GM21786 (cell line): ENCODE results near the gene ACTL10.
A peak's percentile ranks its signal among the peaks of the same experiment; 100 is the strongest.

Experiments
- ATAC-seq: cut with Tn5 transposase; IDR thresholded peaks from one replicate; pipeline ENCODE4 v1.9.1; 2021; ENCODE audit not compliant: unreplicated experiment

Gene ACTL10

GRCh38 chr20:33676652-33677645 is 10.2 kb downstream of the ACTL10 start:
- no peak for ATAC-seq

GRCh38 chr20:33677991-33678702 is 11.4 kb downstream of the ACTL10 start:
- no peak for ATAC-seq

GRCh38 chr20:33679758-33680485 is 13.2 kb downstream of the ACTL10 start:
- peak; percentile 47 for ATAC-seq

- ATAC-seq: no peak
These were observed 13.9 kb downstream of the ACTL10 start for GRCh38 chr20:33680686-33681085.

GRCh38 chr20:33681288-33681687 is 14.5 kb downstream of the ACTL10 start:
- no peak for ATAC-seq

GRCh38 chr20:33681728-33682353 is 15.1 kb downstream of the ACTL10 start:
- ATAC-seq: no peak

GRCh38 chr20:33684533-33685327 is 18.0 kb downstream of the ACTL10 start:
- no peak for ATAC-seq

- peak; percentile 33 for ATAC-seq
These were observed 18.8 kb downstream of the ACTL10 start for GRCh38 chr20:33685328-33686099.

GRCh38 chr20:33686100-33686983 is 19.6 kb downstream of the ACTL10 start, which contains the start of gene E2F1:
Gene E2F1 (minus strand): TSS chr20:33686385. CDS start chr20:33686264, 121 bp downstream.
- peak; percentile 76 for ATAC-seq

- ATAC-seq: no peak
These were observed 20.2 kb downstream of the ACTL10 start for GRCh38 chr20:33686984-33687366.

- ATAC-seq: no peak
These were observed 20.7 kb downstream of the ACTL10 start for GRCh38 chr20:33687370-33687915.

- ATAC-seq: no peak
These were observed 21.5 kb downstream of the ACTL10 start for GRCh38 chr20:33687993-33688937.

GRCh38 chr20:33688938-33689424 is 22.2 kb downstream of the ACTL10 start:
- no peak for ATAC-seq

GRCh38 chr20:33689493-33689892 is 22.8 kb downstream of the ACTL10 start:
- no peak for ATAC-seq

GRCh38 chr20:33689973-33690372 is 23.2 kb downstream of the ACTL10 start:
- no peak for ATAC-seq

- no peak for ATAC-seq
These were observed 26.5 kb downstream of the ACTL10 start for GRCh38 chr20:33693289-33693688.
